ENCODE data around the gene PCSK6.

PCSK6 gene

GRCh38 chr15:101537483-101538080, 48.1 kb upstream of the PCSK6 start:
- Histone ChIP-seq H3K4me1 (ENCODE audit: control insufficient read depth, low read length) (no peaks in the 10 kb centered on the region), H3K27me3 (ENCODE audit: control insufficient read depth, low read length) (no peaks in the 10 kb centered on the region; the same call in 1 of the 2 replicates), H3F3A (ENCODE audit: control insufficient read depth, insufficient read depth) (no peaks in the 10 kb centered on the region), H3K4me3 (ENCODE audit: low read length) (no peak overlapping the region), H3K36me3 (ENCODE audit: control insufficient read depth, low read length) (no peaks in the 10 kb centered on the region), H3K9me2 (replicated peaks; ENCODE audit: control insufficient read depth, low read length) (no peaks in the 10 kb centered on the region), H3K4me2 (ENCODE audit: low read length) (no peak overlapping the region), H3K79me2 (ENCODE audit: control insufficient read depth, low read length) (no peaks in the 10 kb centered on the region), H3K9me3 (ENCODE audit: control insufficient read depth, insufficient read depth, low read length) (no peaks in the 10 kb centered on the region), H4K20me1 (ENCODE audit: control insufficient read depth, insufficient read depth, low read depth, low read length) (no peaks in the 10 kb centered on the region), H3K27ac (ENCODE audit: low read depth, low read length) (no peak overlapping the region)
- TF ChIP-seq CTCF (IDR thresholded peaks at IDR 0.05; ENCODE audit: low read depth, low read length, poor library complexity, severe bottlenecking) (no peak), EZH2phosphoT487 (IDR thresholded peaks at IDR 0.05; ENCODE audit: borderline replicate concordance, low read length) (no peak)

GRCh38 chr15:101536875-101537405, 47.4 kb upstream of the PCSK6 start:
- H3F3A ChIP-seq (ENCODE audit: control insufficient read depth, insufficient read depth), result no peaks in the 10 kb centered on the region
- no peak overlapping the region for H3K4me3 ChIP-seq (ENCODE audit: low read length)
- H3K79me2 ChIP-seq (ENCODE audit: control insufficient read depth, low read length), result no peaks in the 10 kb centered on the region
- no peaks in the 10 kb centered on the region for H4K20me1 ChIP-seq (ENCODE audit: control insufficient read depth, insufficient read depth, low read depth, low read length)
- no peaks in the 10 kb centered on the region for H3K36me3 ChIP-seq (ENCODE audit: control insufficient read depth, low read length)
- no peak overlapping the region for H3K4me2 ChIP-seq (ENCODE audit: low read length)
- no peaks in the 10 kb centered on the region for H3K9me2 ChIP-seq (replicated peaks; ENCODE audit: control insufficient read depth, low read length)
- H3K4me1 ChIP-seq (ENCODE audit: control insufficient read depth, low read length), result no peaks in the 10 kb centered on the region
- no peaks in the 10 kb centered on the region; the same call in 1 of the 2 replicates for H3K27me3 ChIP-seq (ENCODE audit: control insufficient read depth, low read length)
- H3K9me3 ChIP-seq (ENCODE audit: control insufficient read depth, insufficient read depth, low read length), result no peaks in the 10 kb centered on the region
- no peak for TF ChIP-seq EZH2phosphoT487 (IDR thresholded peaks at IDR 0.05; ENCODE audit: borderline replicate concordance, low read length)
- no peak overlapping the region for H3K27ac ChIP-seq (ENCODE audit: low read depth, low read length)

- Histone ChIP-seq H4K20me1 (ENCODE audit: control insufficient read depth, insufficient read depth, low read depth, low read length) (no peaks in the 10 kb centered on the region), H3K4me2 (ENCODE audit: low read length) (no peak overlapping the region), H3K4me3 (ENCODE audit: low read length) (no peak overlapping the region), H3K4me1 (ENCODE audit: control insufficient read depth, low read length) (no peaks in the 10 kb centered on the region), H3K79me2 (ENCODE audit: control insufficient read depth, low read length) (no peaks in the 10 kb centered on the region), H3K27ac (ENCODE audit: low read depth, low read length) (no peak overlapping the region), H3K9me3 (ENCODE audit: control insufficient read depth, insufficient read depth, low read length) (no peaks in the 10 kb centered on the region), H3K9me2 (replicated peaks; ENCODE audit: control insufficient read depth, low read length) (no peaks in the 10 kb centered on the region), H3K36me3 (ENCODE audit: control insufficient read depth, low read length) (no peaks in the 10 kb centered on the region), H3F3A (ENCODE audit: control insufficient read depth, insufficient read depth) (no peaks in the 10 kb centered on the region), H3K27me3 (ENCODE audit: control insufficient read depth, low read length) (no peaks in the 10 kb centered on the region; the same call in 1 of the 2 replicates)
- TF ChIP-seq EZH2phosphoT487 (IDR thresholded peaks at IDR 0.05; ENCODE audit: borderline replicate concordance, low read length) (no peak), CTCF (IDR thresholded peaks at IDR 0.05; ENCODE audit: low read depth, low read length, poor library complexity, severe bottlenecking) (no peak)
Measured at GRCh38 chr15:101536166-101536874, 46.8 kb upstream of the PCSK6 start.
